IMR-90 (cell line): Measurements from ENCODE around the gene UMODL1. TPM values are rescaled to one million over a fixed set of nuclear protein-coding genes. Genes with fewer than 3 reads are reported as not detected.

Experiments used
- ATAC-seq: fragments of 200-7000 bp; cut with Tn5 transposase; 2 replicates; pipeline ENCODE4 v1.9.1; 2020; ENCODE audit warnings: low read depth, mild to moderate bottlenecking, moderate library complexity
- BruUV-seq: library from RNA; stranded (reverse); fragments of 400-500 nt; replicated peaks from 2 replicates; lab custom pipeline; 2021; lab: Mats Ljungman, UMichigan
- CTCF ChIA-PET: fragments of 300-600 bp; formaldehyde crosslinking; extraction: SDS; loops from one replicate; lab custom pipeline; 2021; ENCODE audit warnings: antibody characterized with exemption; lab: Yijun Ruan, JAX
- POLR2A ChIA-PET: fragments of 300-600 bp; sonication (Branson Sonifier 250); formaldehyde crosslinking; loops from one replicate; lab custom pipeline; 2022; ENCODE audit warnings: antibody characterized with exemption; ENCODE audit not compliant: unreplicated experiment; lab: Charles Lee
- DNase-seq: peaks from one replicate; pipeline ENCODE4 v3.0.0; 2013
- H2AFZ ChIP-seq: replicated peaks from 2 replicates; pipeline ENCODE3; 2013; ENCODE audit warnings: low read length, mild to moderate bottlenecking; ENCODE audit not compliant: poor library complexity
- H2AK5ac ChIP-seq: 2 replicates; pipeline ENCODE4 v1.6.1; 2013; ENCODE audit warnings: low read depth, low read length, inconsistent platforms
- H2AK9ac ChIP-seq: replicated peaks from 2 replicates; pipeline ENCODE3; 2013; ENCODE audit warnings: mild to moderate bottlenecking, low read depth, low read length, moderate library complexity; ENCODE audit not compliant: poor library complexity
- H2BK120ac ChIP-seq: 2 replicates; pipeline ENCODE4 v1.6.1; 2013; ENCODE audit warnings: low read depth, low read length, inconsistent platforms
- H2BK15ac ChIP-seq: 3 replicates; pipeline ENCODE4 v1.6.1; 2013; ENCODE audit warnings: low read depth, low read length, inconsistent platforms
- H2BK20ac ChIP-seq: 2 replicates; pipeline ENCODE4 v1.6.1; 2013; ENCODE audit warnings: low read depth, mild to moderate bottlenecking, inconsistent platforms, low read length, moderate library complexity
- H2BK5ac ChIP-seq: 2 replicates; pipeline ENCODE4 v1.6.1; 2013; ENCODE audit warnings: mild to moderate bottlenecking, low read depth, low read length, inconsistent platforms; ENCODE audit not compliant: poor library complexity, severe bottlenecking
- H3K14ac ChIP-seq: replicated peaks from 2 replicates; pipeline ENCODE4 v1.6.1; 2013; ENCODE audit warnings: low read depth, low read length, inconsistent platforms
- H3K18ac ChIP-seq: 2 replicates; pipeline ENCODE4 v1.6.1; 2013; ENCODE audit warnings: low read depth, low read length, control low read depth
- H3K23ac ChIP-seq: 2 replicates; pipeline ENCODE4 v1.6.1; 2013; ENCODE audit warnings: low read depth, low read length, inconsistent platforms
- H3K27ac ChIP-seq: 2 replicates; pipeline ENCODE4 v1.5.1; 2013; ENCODE audit warnings: mild to moderate bottlenecking, control low read depth, low read length; ENCODE audit not compliant: insufficient read depth
- H3K27me3 ChIP-seq: 2 replicates; pipeline ENCODE4 v1.6.1; 2013; ENCODE audit warnings: low read length; ENCODE audit not compliant: control insufficient read depth, insufficient read depth
- H3K36me3 ChIP-seq: 2 replicates; pipeline ENCODE4 v1.6.1; 2013; ENCODE audit warnings: low read length, mixed read lengths; ENCODE audit not compliant: control insufficient read depth, insufficient read depth
- H3K4ac ChIP-seq: 2 replicates; pipeline ENCODE4 v1.6.1; 2013; ENCODE audit warnings: low read depth, low read length, inconsistent platforms
- H3K4me1 ChIP-seq: 2 replicates; pipeline ENCODE4 v1.6.1; 2013; ENCODE audit warnings: low read length, mixed read lengths; ENCODE audit not compliant: control insufficient read depth, insufficient read depth
- H3K4me2 ChIP-seq: 2 replicates; pipeline ENCODE4 v1.6.1; 2013; ENCODE audit warnings: low read depth, mild to moderate bottlenecking, control low read depth, low read length, moderate library complexity
- H3K4me3 ChIP-seq: 2 replicates; pipeline ENCODE4 v1.5.1; 2013; ENCODE audit warnings: low read depth, mild to moderate bottlenecking, control low read depth, low read length, moderate library complexity; ENCODE audit not compliant: insufficient read depth
- H3K56ac ChIP-seq: 2 replicates; pipeline ENCODE4 v1.6.1; 2013; ENCODE audit warnings: low read length, inconsistent platforms; ENCODE audit not compliant: insufficient read depth; ENCODE audit errors: extremely low read depth
- H3K79me1 ChIP-seq, 2 experiments: 2 replicates each; pipeline ENCODE4 v1.6.1; 2013; ENCODE audit warnings: low read length in 2 of 2, inconsistent platforms in 1 of 2, low read depth in 1 of 2
- H3K9ac ChIP-seq: 2 replicates; pipeline ENCODE4 v1.6.1; 2013; ENCODE audit warnings: low read depth, low read length, control low read depth
- H3K9me1 ChIP-seq: 2 replicates; pipeline ENCODE4 v1.6.1; 2013; ENCODE audit warnings: low read length, inconsistent platforms; ENCODE audit not compliant: insufficient read depth
- H3K9me3 ChIP-seq: 2 replicates; pipeline ENCODE4 v1.6.1; 2013; ENCODE audit warnings: low read length; ENCODE audit not compliant: control insufficient read depth, insufficient read depth
- H4K20me1 ChIP-seq: 2 replicates; pipeline ENCODE4 v1.6.1; 2013; ENCODE audit warnings: low read length, inconsistent platforms; ENCODE audit not compliant: insufficient read depth
- H4K5ac ChIP-seq: 2 replicates; pipeline ENCODE4 v1.6.1; 2013; ENCODE audit warnings: mild to moderate bottlenecking, low read depth, low read length, control low read depth
- H4K8ac ChIP-seq, 2 experiments: 2 replicates each; pipeline ENCODE4 v1.6.1; 2013; ENCODE audit warnings: low read depth in 2 of 2, low read length in 2 of 2, control low read depth in 1 of 2, inconsistent platforms in 1 of 2
- H4K91ac ChIP-seq: 2 replicates; pipeline ENCODE4 v1.6.1; 2013; ENCODE audit warnings: low read depth, low read length, inconsistent platforms; ENCODE audit not compliant: insufficient read depth
- CEBPB ChIP-seq: IDR thresholded peaks from 2 replicates; pipeline ENCODE4 v1.6.1; 2012; ENCODE audit warnings: low read depth, low read length, improper control_type of control experiment
- ELK1 ChIP-seq: fragments of 150-350 bp; IDR thresholded peaks from 2 replicates; pipeline ENCODE4 v1.6.1; 2016; ENCODE audit warnings: low read depth, mild to moderate bottlenecking, low read length, moderate library complexity, borderline replicate concordance
- FOS ChIP-seq: fragments of 150-350 bp; IDR thresholded peaks from 2 replicates; pipeline ENCODE4 v1.6.1; 2016; ENCODE audit warnings: low read depth, low read length
- MAFK ChIP-seq: IDR thresholded peaks from 2 replicates; pipeline ENCODE4 v1.6.1; 2012; ENCODE audit warnings: low read depth, low read length, improper control_type of control experiment
- MAZ ChIP-seq: IDR thresholded peaks from 2 replicates; pipeline ENCODE4 v1.6.1; 2012; ENCODE audit warnings: low read depth, mild to moderate bottlenecking, low read length, improper control_type of control experiment, moderate library complexity, borderline replicate concordance
- MXI1 ChIP-seq: IDR thresholded peaks from 2 replicates; pipeline ENCODE4 v1.6.1; 2012; ENCODE audit warnings: low read depth, mild to moderate bottlenecking, low read length, moderate library complexity, borderline replicate concordance
- NFE2L2 ChIP-seq: fragments of 150-350 bp; IDR thresholded peaks from 2 replicates; pipeline ENCODE4 v1.6.1; 2016; ENCODE audit warnings: low read depth, mild to moderate bottlenecking, low read length
- POLR2A ChIP-seq: IDR thresholded peaks from 2 replicates; pipeline ENCODE4 v1.6.1; 2012; ENCODE audit warnings: mild to moderate bottlenecking, low read depth, low read length
- RAD21 ChIP-seq: IDR thresholded peaks from 2 replicates; pipeline ENCODE4 v1.6.1; 2012; ENCODE audit warnings: low read length, improper control_type of control experiment
- RCOR1 ChIP-seq: IDR thresholded peaks from 2 replicates; pipeline ENCODE4 v1.6.1; 2012; ENCODE audit warnings: mild to moderate bottlenecking, low read length, improper control_type of control experiment; ENCODE audit not compliant: insufficient replicate concordance
- RFX5 ChIP-seq: IDR thresholded peaks from 2 replicates; pipeline ENCODE4 v1.8.0; 2012; ENCODE audit warnings: low read depth, mild to moderate bottlenecking, low read length, moderate library complexity
- SMC3 ChIP-seq: fragments of 150-350 bp; IDR thresholded peaks from 2 replicates; pipeline ENCODE4 v1.6.1; 2016; ENCODE audit warnings: low read depth, mild to moderate bottlenecking, antibody characterized with exemption, low read length, moderate library complexity
- USF2 ChIP-seq: fragments of 150-350 bp; IDR thresholded peaks from 2 replicates; pipeline ENCODE4 v1.6.1; 2017; ENCODE audit warnings: mild to moderate bottlenecking, antibody characterized with exemption, low read length, low read depth
- WGBS, 2 experiments: methylation state at CpG; one replicate each; pipeline versions ENCODE4 v1.1.5 to v1.1.7; 2013; ENCODE audit warnings: missing lambda C conversion rate in 2 of 2; ENCODE audit not compliant: insufficient read length in 1 of 2; ENCODE audit errors: extremely low coverage in 2 of 2; 5-methylcytosine and 5-hydroxymethylcytosine counted together
- dilution Hi-C: fragments of 300-500 bp; cut with HindIII; formaldehyde crosslinking; loops from one replicate; pipeline ENCODE4 v1.14.3; 2018; ENCODE audit warnings: low sequenced_read_pairs; ENCODE audit not compliant: unreplicated experiment
- in situ Hi-C: fragments of 300-500 bp; cut with MboI; formaldehyde crosslinking; loops from 3 replicates; pipeline ENCODE4 v1.14.3; 2019; ENCODE audit warnings: low sequenced_read_pairs, inconsistent platforms, mixed read lengths
- intact Hi-C: fragments of 100-400 bp; cut with micrococcal nuclease; formaldehyde crosslinking; loops from 2 replicates; pipeline ENCODE4 v1.10.0; 2022
- polyA plus RNA-seq, 3 experiments: library from polyadenylated mRNA; depleted of rRNA; stranded (reverse); fragments of >200 nt; gene quantifications; 2 replicates each; pipeline ENCODE4 v1.2.3, GENCODE V29; 2012; ENCODE audit warnings: low replicate concordance in 1 of 3
- total RNA-seq: library from RNA; depleted of rRNA; stranded (reverse); fragments of >200 nt; gene quantifications from 2 replicates; pipeline ENCODE4 v1.2.3, GENCODE V29; 2012

UMODL1 gene
- total and polyA plus RNA-seq, 2 of the 4 experiments (the other 2 are of a cell fraction) = 0.02 TPM; not detected in 1

GRCh38 chr21:42055425-42055824, 15.7 kb upstream of the UMODL1 start:
- no peak overlapping the region for H3K9ac ChIP-seq
- BruUV-seq = no TSS peak
- H4K8ac ChIP-seq = no peak overlapping the region; a peak in 1 of 4 replicates
- H2BK120ac ChIP-seq = peak overlapping the region; percentile 97
- peaks cover 31% of the 10 kb centered on the region for H3K9me1 ChIP-seq
- H3K56ac ChIP-seq = no peak overlapping the region
- dilution Hi-C loops = no loop called here
- H4K5ac ChIP-seq = no peak overlapping the region; the same call in 1 of the 2 replicates
- H3K4me3 ChIP-seq = no peak overlapping the region
- H3K27me3 ChIP-seq = no peaks in the 10 kb centered on the region
- H3K4me1 ChIP-seq = peaks cover 20% of the 10 kb centered on the region
- in situ Hi-C loops = no loop called here
- H3K36me3 ChIP-seq = no peaks in the 10 kb centered on the region
- ChIA-PET CTCF (no interaction called here), POLR2A (no interaction called here)
- peak overlapping the region; percentile 96; the same call in 1 of the 2 replicates for H4K91ac ChIP-seq
- no peak overlapping the region for H3K23ac ChIP-seq
- 0 out of 2 replicates have a peak overlapping the region, but pooled peaks have one; percentile 41 for H3K14ac ChIP-seq
- H2BK15ac ChIP-seq = peak overlapping the region; percentile 82; the same call in 2 of the 3 replicates
- peaks cover 4 to 13% of the 10 kb centered on the region in 2 experiments; a peak in 2 of 4 replicates for H3K79me1 ChIP-seq
- no peak overlapping the region for H2AK9ac ChIP-seq
- no peak overlapping the region for H2AFZ ChIP-seq
- DNase-seq = no peak
- intact Hi-C loops = no loop called here
- no peak overlapping the region; the same call in 1 of the 2 replicates for H2BK20ac ChIP-seq
- H3K18ac ChIP-seq = no peak overlapping the region; the same call in 1 of the 2 replicates
- H3K4ac ChIP-seq = peak overlapping the region; percentile 68
- H2AK5ac ChIP-seq = peak overlapping the region; percentile 79
- H2BK5ac ChIP-seq = no peak overlapping the region
- H4K20me1 ChIP-seq = no peaks in the 10 kb centered on the region; the same call in 1 of the 2 replicates
- no peak overlapping the region for H3K27ac ChIP-seq
- H3K4me2 ChIP-seq = no peak overlapping the region
- 100% methylated on average over 3 of the region's 9 CpGs; no CpG with 5 or more reads in 1 of the 2 experiments for WGBS, 2 experiments
- TF ChIP-seq RCOR1 (no peak), ELK1 (no peak), FOS (no peak), NFE2L2 (no peak), MXI1 (no peak), RAD21 (no peak), USF2 (no peak), RFX5 (no peak), MAFK (no peak), CEBPB (no peak), POLR2A (no peak), SMC3 (no peak), MAZ (no peak)
- no peak for ATAC-seq
- H3K9me3 ChIP-seq = no peaks in the 10 kb centered on the region
